Activated effector memory CD4-positive, alpha-beta T cell treated with Interleukin-2 at 50 U/mL for 16 hours (primary cell): Measurements from ENCODE around the gene NDST4.

Experiments
- DNase-seq: peaks from one replicate; pipeline ENCODE4 v3.0.0-alpha.2; 2020

NDST4 gene

DNA sequence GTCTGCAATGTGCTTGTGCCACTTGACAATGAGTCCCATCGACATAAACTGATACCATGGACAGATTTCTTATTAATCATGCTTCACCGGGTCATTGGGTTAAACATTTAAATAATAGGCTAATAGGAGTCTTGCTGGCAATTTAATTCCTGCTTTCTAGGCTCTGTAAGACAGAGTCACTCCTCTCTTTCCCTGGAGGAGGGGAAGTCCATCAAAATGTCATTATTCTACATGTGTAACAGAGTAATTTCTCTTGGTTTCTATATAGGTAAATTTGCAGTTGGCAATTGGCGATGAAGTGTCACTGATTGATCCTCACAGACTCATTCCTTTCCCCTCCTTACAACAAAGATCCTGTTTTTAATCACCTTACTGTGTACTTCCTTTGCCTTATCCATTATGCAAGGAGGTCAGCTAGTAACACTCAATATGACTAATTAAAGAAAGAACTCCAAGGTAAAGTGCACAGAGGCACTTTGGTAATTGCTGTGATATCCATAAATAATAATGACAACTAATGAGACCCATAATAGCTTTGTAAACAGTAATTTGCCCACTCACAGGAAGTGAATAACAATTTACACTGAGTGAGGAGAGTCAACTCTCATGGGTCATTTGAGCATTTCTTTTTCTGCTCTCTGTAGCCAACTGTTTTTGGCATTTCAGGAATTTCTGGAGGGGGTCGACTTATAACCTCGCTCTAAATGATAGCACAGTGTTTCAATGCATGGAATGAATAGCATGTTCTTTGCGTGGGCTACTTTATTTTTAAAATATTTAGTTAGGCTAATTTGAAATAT is 330.8 kb downstream of the NDST4 start:
- no peak for DNase-seq

DNA sequence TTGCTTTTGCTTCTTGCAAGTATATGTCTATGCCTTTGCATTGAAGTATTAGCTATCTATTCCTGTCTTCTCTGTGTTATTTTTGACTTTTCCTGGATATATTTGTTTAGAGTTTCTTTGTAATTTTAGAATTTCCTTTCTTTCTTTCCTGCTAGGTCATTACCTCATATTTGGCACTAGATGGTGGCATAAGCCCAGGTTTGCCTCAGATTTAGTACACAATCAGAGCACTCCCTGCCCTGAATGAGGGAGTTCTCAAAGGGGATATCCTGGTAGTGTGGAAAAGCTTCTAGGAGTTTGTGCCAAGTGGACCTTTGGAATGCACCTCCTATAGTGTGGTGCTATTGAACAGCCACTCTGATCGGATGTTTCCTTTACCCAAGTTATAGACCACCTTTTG is 333.2 kb downstream of the NDST4 start:
- no peak for DNase-seq
